Epithelial cell of proximal tubule (primary cell): ENCODE measurements around the gene IL15RA. TPM values are rescaled to one million over a fixed set of nuclear protein-coding genes. Genes with fewer than 3 reads are reported as not detected.

ENCODE experiments used
- DNase-seq: peaks from one replicate; pipeline ENCODE4 v3.0.0-alpha.2; 2011; ENCODE audit warnings: low read depth
- H3K4me3 ChIP-seq: 2 replicates; pipeline ENCODE4 v1.5.1; 2011; ENCODE audit warnings: low read depth, mild to moderate bottlenecking, low read length
- CTCF ChIP-seq: conservative IDR thresholded peaks from 2 replicates; pipeline ENCODE4 v1.5.1; 2012; ENCODE audit warnings: low read depth, mild to moderate bottlenecking, low read length
- total RNA-seq: library from RNA; depleted of rRNA; stranded (reverse); fragments of >200 nt; gene quantifications from 2 replicates; pipeline ENCODE4 v1.2.3, GENCODE V29; 2015

IL15RA gene
- total RNA-seq, 1 donor from 2014 or later, result 12.5 TPM

DNA sequence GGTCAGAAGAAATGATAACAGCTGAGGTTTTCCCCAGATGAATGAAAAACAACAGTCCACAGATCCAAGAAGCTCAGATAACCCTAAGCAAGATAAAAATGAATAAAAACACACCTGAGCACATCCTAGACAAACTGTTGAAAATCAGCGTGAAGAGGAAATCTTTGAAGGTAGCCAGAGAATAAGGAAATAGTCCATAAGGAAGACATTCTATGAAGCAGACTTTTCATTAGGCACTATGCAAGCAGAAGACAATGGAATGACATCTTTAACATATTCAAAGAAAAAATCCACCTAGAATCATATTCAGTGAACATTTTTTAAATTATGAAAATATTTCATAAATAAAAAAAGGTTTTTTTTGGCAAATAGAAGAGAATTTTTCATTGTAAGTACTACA, 15.1 kb upstream of the IL15RA start:
- no peak overlapping the region for H3K4me3 ChIP-seq
- no peak for DNase-seq
- TF ChIP-seq CTCF, result no peak

GRCh38 chr10:5991708-5992107, 14.4 kb upstream of the IL15RA start:
- DNase-seq, result no peak
- TF ChIP-seq CTCF, result no peak
- no peak overlapping the region for H3K4me3 ChIP-seq

GRCh38 chr10:5989756-5990155, 12.4 kb upstream of the IL15RA start:
- no peak for DNase-seq
- no peak overlapping the region for H3K4me3 ChIP-seq
- TF ChIP-seq CTCF, result no peak

- TF ChIP-seq CTCF, result no peak
- H3K4me3 ChIP-seq, result no peak overlapping the region
- no peak for DNase-seq
Measured at GRCh38 chr10:5988336-5988920, 11.1 kb upstream of the IL15RA start.

DNA sequence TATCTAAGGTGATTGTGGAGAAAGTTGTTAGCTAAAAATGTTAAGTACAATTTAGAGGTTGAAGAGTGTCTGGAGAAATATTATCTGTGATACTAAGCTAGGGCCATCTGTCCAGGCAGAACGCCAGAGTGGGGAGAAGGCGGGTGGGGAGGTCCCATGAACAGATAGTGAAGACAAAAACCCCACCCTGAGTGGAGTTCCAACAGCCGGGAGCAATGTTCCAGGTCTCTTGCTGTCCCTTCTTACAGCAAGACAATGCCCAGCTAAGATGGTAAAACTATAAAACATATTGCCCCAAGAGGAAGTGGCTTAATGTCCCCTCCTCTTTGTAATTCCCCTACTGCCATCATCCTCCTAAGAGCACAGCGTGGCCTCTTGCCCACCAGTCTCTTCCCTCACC, 10.4 kb upstream of the IL15RA start:
- no peak for TF ChIP-seq CTCF
- no peak for DNase-seq
- no peak overlapping the region for H3K4me3 ChIP-seq

GRCh38 chr10:5985029-5985428, 7.7 kb upstream of the IL15RA start:
- H3K4me3 ChIP-seq, result no peak overlapping the region
- TF ChIP-seq CTCF, result no peak
- no peak for DNase-seq

- no peak for TF ChIP-seq CTCF
- no peak for DNase-seq
- H3K4me3 ChIP-seq, result no peak overlapping the region
Measured at GRCh38 chr10:5983774-5984173, 6.4 kb upstream of the IL15RA start.
